Middle frontal gyrus (tissue), 1 donor: ENCODE measurements around the gene FLNB.

Experiments
- DNase-seq: peaks from one replicate; pipeline ENCODE4 v3.0.0-alpha.2; 2015; ENCODE audit warnings: low spot score; ENCODE audit errors: extremely low spot score

Gene FLNB

DNA sequence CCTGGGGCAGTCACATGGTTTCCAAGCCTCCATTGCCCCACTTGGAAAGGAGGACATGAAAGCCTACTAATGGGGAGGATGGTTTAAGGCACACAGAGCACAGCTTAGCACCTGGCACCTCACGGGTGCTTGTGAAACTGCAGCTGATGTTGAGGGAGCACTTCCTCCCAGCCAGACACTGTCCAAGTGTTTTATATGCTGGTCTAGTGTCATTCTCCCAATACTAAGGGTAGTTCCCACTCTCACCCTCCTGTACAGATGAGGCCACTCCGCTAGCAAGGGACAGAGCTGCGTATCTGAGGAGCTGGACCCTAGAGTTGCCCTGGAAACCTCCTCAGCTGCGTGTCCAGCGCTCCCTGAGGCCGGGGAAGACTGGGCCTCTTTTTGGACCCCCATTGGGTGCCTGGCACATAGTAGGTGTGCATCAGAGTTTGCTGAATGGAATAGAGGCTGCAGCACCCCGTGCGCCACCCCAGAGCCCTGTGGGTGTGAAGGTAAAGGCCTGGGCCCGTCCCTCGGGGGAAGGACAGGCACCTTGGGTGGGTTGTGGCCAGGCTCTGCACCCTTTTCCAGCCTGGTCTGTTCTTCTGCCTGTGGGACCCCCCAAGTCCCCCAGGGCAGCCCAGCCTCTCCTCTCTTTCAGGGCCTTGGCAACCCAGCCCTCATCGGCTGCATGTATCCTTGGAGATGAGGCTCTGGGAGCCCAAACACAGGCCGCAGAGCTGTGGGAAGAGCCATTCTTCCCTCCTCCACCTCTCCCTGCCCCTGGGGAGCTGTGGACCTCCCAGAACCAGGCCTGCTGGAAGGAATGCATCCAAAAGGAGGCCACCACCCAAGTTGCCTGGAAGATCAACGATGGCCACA, 171.2 kb downstream of the FLNB start:
- no peak for DNase-seq

DNA sequence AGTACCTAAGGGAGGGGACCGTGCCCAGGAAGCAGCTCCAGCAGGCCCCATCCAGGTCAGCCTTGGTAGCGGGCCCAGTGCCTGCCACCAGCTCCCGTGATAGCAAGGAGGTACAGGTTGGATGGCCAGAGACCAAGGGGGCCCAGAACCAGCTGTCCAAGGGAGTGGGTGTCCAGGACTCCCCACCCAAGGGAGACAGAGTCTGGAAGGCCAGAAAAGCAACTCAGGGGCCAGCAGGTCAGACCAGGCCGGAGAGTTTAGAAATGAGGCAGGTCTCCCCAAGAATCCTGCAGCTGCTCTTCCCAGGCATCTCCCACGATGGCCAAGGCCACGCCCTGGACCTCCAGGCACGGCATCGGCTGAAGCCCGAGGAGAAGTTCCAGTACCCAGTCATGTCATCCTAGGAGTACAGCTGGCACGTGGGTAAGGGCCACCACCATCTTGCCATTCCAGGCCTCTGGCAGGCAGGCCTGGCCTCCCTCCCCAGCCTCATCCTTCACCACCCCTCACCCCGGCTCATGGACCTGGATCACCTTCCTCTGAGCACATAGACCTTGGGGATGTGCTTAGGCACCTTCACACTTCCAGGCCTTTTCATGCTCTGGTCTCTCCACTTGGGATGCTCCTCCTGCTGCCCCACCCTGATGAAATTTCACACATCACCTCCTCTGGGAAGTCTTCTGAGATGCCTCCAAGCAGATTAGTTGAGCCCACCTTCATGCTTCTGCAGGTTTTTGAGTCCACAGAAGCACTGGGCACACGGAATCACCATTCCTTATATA, 172.1 kb downstream of the FLNB start:
- no peak for DNase-seq

DNA sequence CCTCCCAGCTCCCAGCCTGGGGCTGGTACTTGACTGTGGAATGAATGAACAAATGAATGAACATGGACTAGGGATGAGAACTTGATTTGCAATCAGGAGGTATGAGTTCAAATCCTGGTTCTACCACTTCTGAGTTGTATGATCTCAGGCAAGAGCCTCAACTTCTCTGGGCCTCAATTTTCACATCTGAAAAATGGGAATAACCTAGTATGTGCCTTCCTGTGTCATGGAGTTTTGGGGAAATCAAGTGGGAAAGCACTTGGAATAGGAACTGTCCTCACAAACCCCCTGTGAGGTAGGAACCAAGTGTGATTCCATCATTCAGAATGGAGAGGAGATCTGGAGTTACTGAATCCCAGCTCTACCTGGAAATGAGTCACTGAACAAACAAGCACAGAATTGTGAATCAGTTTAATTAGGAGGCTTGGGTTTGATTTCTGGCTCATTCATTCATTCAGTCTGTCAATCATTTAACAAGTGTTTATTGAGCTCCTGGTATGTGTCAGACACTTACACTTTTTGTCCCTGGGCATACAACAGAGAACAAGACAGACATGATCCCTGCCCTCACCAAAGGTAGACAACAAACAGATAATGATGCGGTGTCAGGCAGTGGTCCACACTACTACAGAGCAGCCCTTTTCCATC, 172.8 kb downstream of the FLNB start:
- no peak for DNase-seq

DNA sequence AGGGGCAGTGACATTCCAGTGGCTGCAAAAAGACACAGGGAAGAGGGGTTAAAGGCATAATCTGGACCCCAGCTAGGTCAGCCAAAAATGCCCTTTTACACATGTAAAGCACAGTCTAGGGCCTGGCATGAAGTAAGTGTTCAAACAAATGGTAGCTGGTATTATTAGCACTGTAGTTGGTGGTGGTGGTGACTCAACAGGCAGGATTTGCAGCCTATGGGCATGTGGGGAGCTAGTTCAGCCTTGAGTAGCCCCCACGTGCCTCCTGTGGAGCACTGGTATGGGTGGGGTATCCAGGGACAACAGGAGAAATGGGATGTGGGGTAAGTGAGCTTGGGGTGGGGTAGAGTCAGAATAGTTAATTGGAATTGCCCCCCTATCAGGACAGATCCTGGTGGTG, 175.0 kb downstream of the FLNB start:
- DNase-seq: no peak

DNA sequence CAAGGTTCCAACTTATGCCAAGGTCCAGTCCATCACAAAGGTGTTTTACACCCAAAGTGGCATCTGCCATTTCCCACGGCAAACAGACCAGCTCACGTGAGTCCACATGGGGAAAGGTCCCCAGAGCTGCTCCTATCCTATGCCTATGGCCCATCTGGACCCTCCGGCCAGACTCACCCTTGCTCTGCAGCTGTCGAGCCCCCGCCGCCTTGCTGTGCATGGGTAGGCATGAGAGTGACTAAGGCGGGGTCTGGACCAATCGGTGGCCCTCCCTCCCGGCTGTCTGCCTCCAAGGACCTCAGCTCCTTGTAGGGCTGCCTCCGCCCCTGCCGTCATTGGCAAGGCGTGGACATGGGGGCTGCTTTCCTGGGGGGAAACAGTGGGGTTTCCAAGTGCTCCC, 175.7 kb downstream of the FLNB start:
- DNase-seq: no peak

DNA sequence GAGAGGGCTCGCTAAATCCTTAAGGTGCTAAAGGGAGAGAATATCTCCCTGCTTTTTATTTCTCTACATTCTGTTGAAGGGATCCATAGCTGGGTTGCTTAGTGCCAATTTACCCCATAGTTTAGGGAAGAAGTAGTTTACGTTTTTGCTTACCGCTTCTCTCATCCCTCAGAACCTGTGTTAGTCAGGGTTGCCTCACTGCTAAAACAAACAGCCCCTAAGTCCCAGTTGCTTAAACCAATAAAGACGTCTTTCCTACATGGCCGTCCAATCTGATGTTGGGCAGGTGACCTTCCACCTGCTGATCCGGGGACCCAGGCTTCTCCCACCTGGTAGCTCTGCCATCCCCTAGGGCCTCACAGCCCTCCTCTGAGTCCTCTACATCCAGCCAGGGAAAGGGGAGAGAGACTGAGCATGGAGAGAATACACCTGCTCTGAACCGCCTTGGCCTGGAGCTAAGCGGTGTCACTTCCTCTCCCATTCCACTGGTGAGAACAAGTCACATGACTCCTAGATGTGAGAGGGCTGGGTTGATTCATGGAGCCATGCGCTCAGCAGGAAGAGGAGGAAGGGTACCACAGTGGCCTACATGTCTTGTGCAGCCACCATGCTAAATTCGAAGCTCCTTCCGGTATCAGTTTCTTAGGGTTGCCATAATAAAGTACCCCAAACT, 176.2 kb downstream of the FLNB start:
- DNase-seq: no peak

DNA sequence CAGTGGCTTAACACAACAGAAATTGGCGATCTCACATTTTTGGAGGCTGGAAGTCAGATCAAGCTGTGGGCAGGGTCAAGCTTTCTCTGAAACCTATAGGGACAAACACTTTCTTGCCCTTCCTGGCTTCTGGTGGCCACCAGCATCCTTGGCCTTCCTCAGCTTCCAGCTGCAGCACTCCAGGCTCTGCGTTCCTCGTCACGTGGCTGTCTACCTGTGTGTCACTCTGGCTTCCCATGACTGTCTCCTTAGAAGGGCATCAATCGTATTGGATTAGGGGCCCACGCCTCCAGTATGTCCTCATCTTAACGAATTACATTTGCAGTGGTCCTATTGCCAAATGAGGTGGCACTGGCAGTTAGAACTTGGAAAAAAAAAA, 176.7 kb downstream of the FLNB start:
- no peak for DNase-seq

DNA sequence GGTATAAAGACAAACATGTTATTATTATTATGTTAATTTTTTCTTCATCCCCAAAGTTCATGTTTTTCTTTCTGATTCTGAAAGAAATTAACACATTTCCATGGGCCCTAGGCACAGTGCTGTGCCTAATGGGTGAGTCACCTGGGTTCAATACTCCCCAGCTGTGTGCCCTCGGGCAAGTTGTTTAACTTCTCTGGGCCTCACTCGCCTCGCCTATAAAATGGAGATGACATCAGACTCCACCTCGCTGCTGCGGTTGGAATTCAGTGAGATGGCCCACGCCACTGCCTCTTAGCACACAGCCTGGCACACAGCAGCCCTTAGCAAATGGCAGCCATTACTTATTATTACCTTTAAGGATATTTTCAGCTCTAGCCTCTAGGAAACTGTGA, 179.9 kb downstream of the FLNB start:
- no peak for DNase-seq

DNA sequence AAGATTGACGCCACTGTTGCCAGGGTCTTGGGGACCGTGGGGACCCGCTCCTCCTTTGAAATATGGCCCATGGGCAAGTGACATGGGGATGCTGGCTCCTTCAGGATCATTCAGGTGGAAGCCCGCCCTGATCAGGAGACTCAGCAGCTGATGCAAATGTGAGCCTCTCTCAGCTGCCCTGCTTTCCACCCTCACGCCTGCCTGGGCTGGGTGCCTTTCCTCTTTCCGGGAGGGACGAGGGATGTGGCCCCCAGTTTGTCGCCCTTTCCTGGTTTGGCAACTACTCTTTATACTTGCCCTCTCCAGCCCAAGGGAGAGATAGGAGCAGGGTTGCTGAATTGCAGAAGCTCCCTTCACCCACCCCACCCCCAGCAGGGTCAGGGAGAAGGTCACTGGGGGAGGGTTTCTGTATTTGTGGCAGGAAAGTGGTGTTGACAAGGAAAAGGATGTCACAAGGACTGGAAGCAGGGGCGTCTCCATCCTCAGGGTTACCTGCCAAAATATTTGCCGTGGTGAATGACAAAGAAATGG, 180.8 kb downstream of the FLNB start:
- DNase-seq: no peak

DNA sequence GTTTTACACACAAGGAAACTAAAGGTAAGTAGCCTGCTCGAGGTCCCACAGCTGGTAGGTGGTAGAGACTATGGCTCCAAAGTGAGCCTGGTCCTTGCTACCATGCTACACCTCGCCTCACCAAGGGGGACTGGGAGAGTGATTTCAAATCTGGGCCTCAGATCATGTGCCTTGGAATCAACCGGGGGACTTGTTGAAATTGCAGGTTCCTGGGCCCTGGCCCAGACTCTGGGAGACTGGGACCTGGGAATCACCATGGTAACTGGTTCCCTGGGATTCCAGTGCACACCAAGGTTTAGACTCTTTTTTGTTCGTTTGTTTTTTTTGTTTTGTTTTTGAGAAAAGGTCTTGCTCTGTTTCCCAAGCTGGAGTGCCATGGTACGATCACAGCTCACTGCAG, 181.5 kb downstream of the FLNB start:
- no peak for DNase-seq

DNA sequence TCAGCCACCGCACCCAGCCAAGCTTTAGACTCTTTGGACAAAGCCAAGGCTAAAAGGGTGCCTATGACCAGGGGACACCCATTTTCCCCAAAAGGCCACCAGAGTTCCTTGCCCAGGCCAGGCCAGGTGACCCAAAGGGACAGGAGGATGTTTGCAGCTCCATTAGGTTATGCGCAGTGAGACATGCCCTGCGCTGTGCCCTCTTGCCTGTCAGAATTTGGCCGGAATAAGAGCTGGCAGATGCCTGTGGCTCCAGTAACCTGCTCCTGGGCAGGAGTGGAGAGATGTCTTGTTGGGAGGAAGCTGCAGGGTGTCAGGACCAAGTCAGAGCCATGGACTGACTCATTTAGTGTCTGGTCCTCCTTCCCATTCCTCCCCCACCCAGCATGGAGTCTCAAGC, 182.1 kb downstream of the FLNB start:
- no peak for DNase-seq

DNA sequence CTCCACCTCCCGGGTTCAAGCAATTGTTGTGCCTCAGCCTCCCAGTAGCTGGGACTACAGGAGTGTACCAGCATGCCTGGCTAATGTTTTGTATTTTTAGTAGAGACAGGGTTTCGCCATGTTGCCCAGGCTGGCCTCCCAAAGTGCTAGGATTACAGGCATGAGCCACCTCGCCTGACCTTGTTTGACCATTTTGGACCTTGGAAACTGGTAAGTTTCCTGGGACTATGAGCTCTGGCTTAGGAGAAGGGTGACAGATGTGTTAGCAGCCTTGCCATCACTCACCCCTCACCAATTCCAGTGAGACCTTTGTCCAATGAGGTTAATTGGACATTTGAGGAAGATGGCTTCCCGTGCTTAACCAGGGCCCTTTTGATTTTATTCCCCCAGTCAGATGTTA, 182.7 kb downstream of the FLNB start:
- DNase-seq: no peak

DNA sequence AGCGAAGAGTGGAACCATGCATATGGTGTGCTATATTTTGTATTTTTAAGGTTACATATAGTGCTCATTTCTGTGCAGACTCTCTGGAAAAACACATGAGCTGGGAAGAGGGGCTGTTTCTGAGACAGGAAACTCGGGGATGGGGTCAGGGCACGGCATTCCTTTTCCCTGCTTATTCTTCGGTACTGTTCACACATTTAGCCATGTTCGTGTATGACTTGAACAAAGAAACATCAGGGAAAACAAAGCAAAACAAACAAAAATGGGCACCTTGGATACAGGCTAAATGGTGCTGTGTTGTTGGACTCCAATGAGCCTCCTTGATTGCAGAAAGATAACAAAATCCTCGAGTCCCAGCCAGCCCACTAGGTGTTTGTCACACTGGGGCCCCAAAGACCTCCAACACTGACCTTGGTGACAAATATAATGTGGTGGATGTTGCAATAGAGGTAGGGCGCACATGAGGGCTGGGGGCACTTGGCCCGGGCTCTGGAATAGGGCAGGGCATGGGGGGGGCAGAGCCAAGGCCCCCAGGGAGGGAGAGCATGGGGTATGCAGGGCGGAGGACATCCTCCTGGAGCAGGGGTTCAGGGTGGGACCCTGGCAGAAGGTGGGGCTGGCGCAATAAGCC, 183.3 kb downstream of the FLNB start:
- no peak for DNase-seq

DNA sequence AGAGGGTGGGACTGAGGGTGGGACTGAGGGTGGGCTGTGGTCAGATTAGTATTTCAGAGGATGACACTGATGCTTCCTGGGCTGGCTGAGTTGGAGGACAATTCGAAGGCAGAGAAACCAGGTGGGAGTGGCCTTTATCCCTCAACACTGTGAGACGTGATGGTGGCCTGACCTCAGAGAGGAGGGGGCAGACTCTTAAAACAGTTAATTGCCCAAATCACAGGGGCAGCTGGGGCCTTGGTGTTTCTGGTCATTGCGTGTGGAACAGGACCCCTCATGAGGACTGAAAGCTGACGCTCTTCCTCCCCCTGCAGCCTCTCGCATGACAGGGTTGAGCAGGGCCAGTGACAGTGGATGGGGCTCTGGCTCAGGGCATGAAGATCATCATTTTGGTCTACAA, 183.8 kb downstream of the FLNB start:
- DNase-seq: no peak

DNA sequence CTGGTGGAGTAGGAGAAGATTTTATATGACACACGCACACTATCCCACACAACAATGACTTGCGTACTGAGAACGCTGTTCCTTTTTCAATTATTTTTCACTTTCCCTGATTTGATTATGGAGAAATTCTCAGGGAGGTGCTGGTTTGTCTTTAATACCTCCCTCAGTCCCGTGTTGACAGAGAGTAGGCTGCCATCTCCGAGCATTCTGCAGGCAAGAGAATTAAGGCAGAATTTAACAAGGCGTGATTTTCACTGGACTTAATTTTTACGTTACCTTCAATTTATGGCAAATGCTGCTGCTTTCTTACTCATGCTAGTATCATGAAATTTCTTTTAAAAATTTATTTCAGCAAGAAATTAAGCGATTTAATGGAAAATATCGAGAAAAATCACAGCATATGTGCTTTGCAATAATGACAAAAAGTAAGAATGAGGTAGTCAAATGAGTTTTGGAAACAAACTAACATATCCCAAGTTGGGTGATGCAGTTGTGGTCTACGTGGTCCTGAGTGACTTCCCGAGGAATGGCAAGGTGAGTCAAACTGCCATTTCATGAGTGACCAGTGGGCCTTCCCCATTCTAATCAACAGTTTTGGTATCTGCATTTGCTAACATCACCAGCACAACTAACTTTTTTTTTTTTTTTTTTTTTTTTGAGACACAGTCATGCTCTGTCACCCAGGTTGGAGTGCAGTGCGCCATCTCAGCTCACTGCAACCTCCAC, 185.6 kb downstream of the FLNB start:
- DNase-seq: no peak

DNA sequence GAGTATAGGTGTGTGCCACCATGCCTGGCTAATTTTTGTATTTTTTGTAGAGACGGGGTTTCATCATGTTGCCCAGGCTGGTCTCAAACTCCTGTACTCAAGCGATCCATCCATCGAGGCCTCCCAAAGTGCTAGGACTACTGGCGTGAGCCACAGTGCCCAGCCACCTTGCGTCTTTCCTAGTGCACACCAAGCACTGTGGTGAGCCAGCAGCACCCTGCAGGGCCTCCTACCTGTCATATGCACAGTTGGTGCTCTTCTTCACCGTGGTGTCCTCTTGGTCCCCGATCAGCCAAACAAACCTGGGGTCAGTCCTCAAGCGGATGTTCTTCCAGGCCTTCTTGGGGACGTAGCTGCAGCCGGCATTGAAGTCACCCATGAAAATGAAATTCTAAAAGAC, 189.4 kb downstream of the FLNB start:
- DNase-seq: no peak

DNA sequence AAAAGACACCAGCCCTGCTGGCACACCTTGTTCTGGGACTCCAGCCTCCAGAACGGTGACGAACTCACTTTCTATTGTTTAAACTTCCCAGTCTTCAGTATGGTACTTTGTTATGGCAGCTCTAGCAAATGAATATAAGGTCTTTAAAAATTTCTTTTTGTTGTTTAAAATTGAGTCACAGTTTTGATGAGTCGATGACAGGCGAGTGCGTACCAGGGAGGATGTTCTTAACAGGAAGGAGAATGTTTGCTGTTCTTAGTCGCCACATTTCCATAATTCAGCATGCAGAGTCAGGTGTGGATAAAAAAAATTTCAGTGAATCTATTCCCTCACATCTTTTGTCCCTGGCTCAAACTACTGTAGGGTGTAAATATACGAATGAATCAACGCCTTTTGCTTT, 190.1 kb downstream of the FLNB start:
- DNase-seq: no peak

DNA sequence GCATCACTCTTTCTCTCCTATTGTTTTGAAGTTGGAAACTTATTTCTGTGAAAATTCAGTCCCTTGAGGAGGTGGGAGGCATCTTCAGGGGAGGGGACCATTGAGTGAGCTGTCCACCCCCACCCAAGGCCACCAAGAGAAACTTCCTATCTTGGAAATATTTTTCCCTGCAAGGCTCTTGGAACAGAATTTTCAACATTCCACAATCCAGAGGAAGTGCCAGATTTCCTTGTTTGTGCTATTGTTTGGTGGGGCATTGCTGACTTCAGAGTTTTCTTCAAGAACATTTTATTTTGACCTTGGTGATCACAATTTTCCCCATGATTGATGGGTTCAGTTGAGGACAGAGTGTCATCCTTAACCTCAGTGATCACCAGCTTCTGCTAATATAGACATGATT, 190.6 kb downstream of the FLNB start:
- DNase-seq: no peak

DNA sequence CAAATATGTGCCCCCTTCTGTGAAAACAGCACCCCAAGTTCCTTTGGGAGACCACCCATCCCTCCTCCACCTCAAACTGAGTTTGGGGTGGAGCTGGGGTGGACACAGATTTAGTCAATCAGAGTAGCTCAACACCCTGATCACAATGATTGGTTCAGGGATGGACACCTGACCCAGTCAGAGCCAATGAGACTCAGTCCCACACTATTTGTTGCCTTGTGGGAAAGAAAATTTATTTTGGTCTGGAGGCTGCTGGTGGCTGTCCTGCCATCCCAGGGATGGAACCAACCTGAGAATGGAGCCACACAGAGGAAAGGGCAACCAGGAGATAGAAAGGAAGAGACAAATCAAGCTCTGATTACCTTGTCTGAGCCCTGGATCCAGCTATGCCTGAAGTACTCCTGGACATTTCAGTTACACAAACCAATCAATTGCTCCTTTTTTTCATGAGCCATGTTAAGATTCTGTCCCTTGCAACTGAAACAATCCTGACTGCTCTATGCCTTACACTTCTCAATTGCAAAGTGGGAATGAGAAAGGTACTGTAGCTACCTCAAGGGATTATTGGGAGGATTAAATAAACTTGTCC, 192.0 kb downstream of the FLNB start:
- no peak for DNase-seq

DNA sequence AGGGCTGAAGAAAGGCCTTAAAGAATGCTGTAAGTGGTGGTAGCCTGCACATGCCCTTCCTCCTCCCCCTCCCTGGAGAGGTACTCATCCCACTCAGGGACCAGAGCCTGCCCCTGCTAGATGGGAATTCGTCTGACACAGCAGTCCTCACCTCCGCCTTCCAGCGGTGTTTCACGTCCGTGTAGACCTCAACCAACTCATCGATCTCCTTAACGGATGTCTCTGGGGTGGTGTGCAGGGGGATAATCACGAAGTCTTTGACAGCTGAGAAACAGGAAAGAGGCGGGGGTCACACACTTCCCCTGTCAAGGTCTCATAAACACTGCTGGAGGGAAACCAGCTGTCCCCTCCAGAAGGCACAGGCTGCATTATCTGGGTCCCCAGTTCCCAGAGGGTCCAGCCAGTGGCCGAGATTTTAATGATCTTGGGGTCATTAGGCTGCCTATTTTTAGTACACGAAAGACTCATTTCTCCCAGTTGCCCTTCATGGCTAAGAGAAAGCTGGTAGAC, 192.7 kb downstream of the FLNB start:
- DNase-seq: no peak
